ENCODE results near the gene C14orf93.

C14orf93 gene

GRCh38 chr14:22993517-22993916, 16.4 kb downstream of the C14orf93 start:
- DNase-seq (ENCODE audit: low read depth) = no peak

- no peak for DNase-seq (ENCODE audit: low read depth)
Measured at GRCh38 chr14:22991852-22992251, 18.1 kb downstream of the C14orf93 start.

GRCh38 chr14:22987291-22987690, 22.7 kb downstream of the C14orf93 start:
- DNase-seq (ENCODE audit: low read depth) = no peak

GRCh38 chr14:22986508-22987054, 23.4 kb downstream of the C14orf93 start:
- DNase-seq (ENCODE audit: low read depth) = peak; percentile 85

- no peak for DNase-seq (ENCODE audit: low read depth)
Measured at GRCh38 chr14:22985894-22986507, 23.9 kb downstream of the C14orf93 start.

GRCh38 chr14:22984959-22985658, 24.8 kb downstream of the C14orf93 start:
- no peak for DNase-seq (ENCODE audit: low read depth)

GRCh38 chr14:22982477-22983245, 27.3 kb downstream of the C14orf93 start, which contains the start of gene AJUBA:
AJUBA (minus strand) TSS chr14:22982551; CDS start chr14:22982266, 285 bp downstream.
- DNase-seq (ENCODE audit: low read depth) = peak; percentile 51

GRCh38 chr14:22981876-22982476, 28.0 kb downstream of the C14orf93 start:
- DNase-seq (ENCODE audit: low read depth) = no peak

- no peak for DNase-seq (ENCODE audit: low read depth)
Measured at GRCh38 chr14:22981090-22981875, 28.7 kb downstream of the C14orf93 start.

GRCh38 chr14:22980672-22981089, 29.3 kb downstream of the C14orf93 start:
- no peak for DNase-seq (ENCODE audit: low read depth)

- DNase-seq (ENCODE audit: low read depth) = no peak
Measured at GRCh38 chr14:22979748-22980392, 30.1 kb downstream of the C14orf93 start.

GRCh38 chr14:22978981-22979671, 30.8 kb downstream of the C14orf93 start:
- DNase-seq (ENCODE audit: low read depth) = no peak

- no peak for DNase-seq (ENCODE audit: low read depth)
Measured at GRCh38 chr14:22978487-22978837, 31.5 kb downstream of the C14orf93 start.

GRCh38 chr14:22977684-22978486, 32.1 kb downstream of the C14orf93 start:
- DNase-seq (ENCODE audit: low read depth) = no peak

GRCh38 chr14:22977434-22977683, 32.6 kb downstream of the C14orf93 start:
- no peak for DNase-seq (ENCODE audit: low read depth)

GRCh38 chr14:22976620-22977433, 33.1 kb downstream of the C14orf93 start:
- no peak for DNase-seq (ENCODE audit: low read depth)

GRCh38 chr14:22974530-22975313, 35.2 kb downstream of the C14orf93 start:
- no peak for DNase-seq (ENCODE audit: low read depth)
